ENCODE data around the gene ASB10. TPM values are rescaled to one million over a fixed set of nuclear protein-coding genes. Genes with fewer than 3 reads are reported as not detected.

ASB10 gene
- total and polyA plus RNA-seq, 2 of the 13 experiments (the other 11 are each of a cell fraction or from before 2014, with no cell fraction given) = not detected

DNA sequence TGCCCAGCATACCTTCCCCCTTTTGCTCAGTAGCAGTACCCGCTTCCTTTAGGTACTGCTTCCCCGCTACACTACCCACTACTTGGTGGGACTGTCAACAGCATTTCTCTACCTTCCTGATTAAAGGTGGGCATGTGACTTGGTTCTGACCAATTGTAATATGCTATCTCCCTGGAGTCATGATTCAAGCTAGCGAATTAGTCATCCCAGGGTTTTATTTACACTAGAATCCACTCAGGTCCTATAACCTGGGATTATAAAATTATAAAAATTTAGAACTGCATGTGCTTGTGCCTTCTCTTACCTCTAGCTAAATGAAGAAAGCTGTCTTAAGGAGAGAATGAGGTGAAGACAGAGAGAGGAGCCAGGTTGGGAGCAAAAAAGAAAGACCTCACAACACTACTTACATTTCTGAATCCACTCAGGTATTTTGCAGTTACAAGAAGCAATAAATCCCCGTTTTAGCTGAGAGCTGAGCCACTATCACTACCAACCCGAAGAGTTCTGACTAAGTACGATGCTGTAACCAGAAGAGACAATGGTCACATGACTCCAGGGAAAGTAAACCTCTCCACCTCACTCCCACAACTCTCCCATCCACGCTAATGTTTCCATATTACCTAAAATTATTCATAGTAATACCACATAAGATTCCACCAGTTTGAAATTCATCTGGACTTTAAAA is 29.3 kb downstream of the ASB10 start (continued):
- TF ChIP-seq, protein P1, sequence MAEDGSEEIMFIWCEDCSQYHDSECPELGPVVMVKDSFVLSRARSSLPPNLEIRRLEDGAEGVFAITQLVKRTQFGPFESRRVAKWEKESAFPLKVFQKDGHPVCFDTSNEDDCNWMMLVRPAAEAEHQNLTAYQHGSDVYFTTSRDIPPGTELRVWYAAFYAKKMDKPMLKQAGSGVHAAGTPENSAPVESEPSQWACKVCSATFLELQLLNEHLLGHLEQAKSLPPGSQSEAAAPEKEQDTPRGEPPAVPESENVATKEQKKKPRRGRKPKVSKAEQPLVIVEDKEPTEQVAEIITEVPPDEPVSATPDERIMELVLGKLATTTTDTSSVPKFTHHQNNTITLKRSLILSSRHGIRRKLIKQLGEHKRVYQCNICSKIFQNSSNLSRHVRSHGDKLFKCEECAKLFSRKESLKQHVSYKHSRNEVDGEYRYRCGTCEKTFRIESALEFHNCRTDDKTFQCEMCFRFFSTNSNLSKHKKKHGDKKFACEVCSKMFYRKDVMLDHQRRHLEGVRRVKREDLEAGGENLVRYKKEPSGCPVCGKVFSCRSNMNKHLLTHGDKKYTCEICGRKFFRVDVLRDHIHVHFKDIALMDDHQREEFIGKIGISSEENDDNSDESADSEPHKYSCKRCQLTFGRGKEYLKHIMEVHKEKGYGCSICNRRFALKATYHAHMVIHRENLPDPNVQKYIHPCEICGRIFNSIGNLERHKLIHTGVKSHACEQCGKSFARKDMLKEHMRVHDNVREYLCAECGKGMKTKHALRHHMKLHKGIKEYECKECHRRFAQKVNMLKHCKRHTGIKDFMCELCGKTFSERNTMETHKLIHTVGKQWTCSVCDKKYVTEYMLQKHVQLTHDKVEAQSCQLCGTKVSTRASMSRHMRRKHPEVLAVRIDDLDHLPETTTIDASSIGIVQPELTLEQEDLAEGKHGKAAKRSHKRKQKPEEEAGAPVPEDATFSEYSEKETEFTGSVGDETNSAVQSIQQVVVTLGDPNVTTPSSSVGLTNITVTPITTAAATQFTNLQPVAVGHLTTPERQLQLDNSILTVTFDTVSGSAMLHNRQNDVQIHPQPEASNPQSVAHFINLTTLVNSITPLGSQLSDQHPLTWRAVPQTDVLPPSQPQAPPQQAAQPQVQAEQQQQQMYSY (CRISPR knock-in tag; IDR thresholded peaks at IDR 0.05) = no peak

- Histone ChIP-seq H3K4me3 (replicated peaks in 1 of 3; ENCODE audit: insufficient read depth in 1 of 3, low read depth in 2 of 3, low read length in 3 of 3) (no peak overlapping the region), H3K79me2 (ENCODE audit: insufficient read depth, low read length) (no peaks in the 10 kb centered on the region), H3K27ac (ENCODE audit: extremely low read length, insufficient read depth, low read length) (no peak overlapping the region), H3K9me3 (ENCODE audit: low read length) (no peaks in the 10 kb centered on the region), H3K36me3 (replicated peaks in 1 of 2; ENCODE audit: control insufficient read depth in 1 of 2, insufficient read depth in 2 of 2, low read length in 2 of 2) (no peaks in the 10 kb centered on the region), H3K4me1 (ENCODE audit: insufficient read depth, low read length) (no peaks in the 10 kb centered on the region), H2AFZ (ENCODE audit: low read length) (no peak overlapping the region), H3K27me3 (ENCODE audit: control insufficient read depth in 1 of 2, insufficient read depth in 2 of 2, low read length in 2 of 2) (peaks cover 4 to 48% of the 10 kb centered on the region in 2 experiments; a peak in 4 of 5 replicates), H3K9ac (ENCODE audit: insufficient read depth, low read depth, low read length) (no peak overlapping the region), H3K4me2 (ENCODE audit: low read depth, low read length) (no peak overlapping the region), H4K20me1 (ENCODE audit: insufficient read depth, low read length) (no peaks in the 10 kb centered on the region)
- ChIA-PET POLR2A (no interaction called here), CTCF (ENCODE audit: low intra/inter-chr PET ratio, low total read pairs) (no interaction called here)
- no TSS peak for BruUV-seq (replicated peaks)
- TF ChIP-seq FIP1L1 (IDR thresholded peaks at IDR 0.05; ENCODE audit: borderline replicate concordance, insufficient read depth, low read depth, low read length) (no peak), ZNF570 (CRISPR knock-in tag; IDR thresholded peaks at IDR 0.05; ENCODE audit: borderline replicate concordance) (no peak), HOXA9 (CRISPR knock-in tag; IDR thresholded peaks at IDR 0.05; ENCODE audit: borderline replicate concordance) (no peak), RXRB (CRISPR knock-in tag; IDR thresholded peaks at IDR 0.05; ENCODE audit: borderline replicate concordance) (no peak), MAFK (conservative IDR thresholded peaks at IDR 0.05 in 1 of 2, IDR thresholded peaks at IDR 0.05 in 1 of 2; ENCODE audit: low read length in 2 of 2) (peak; percentile 12 to 74; a peak in 2 of 4 replicates), MZF1 (CRISPR knock-in tag; IDR thresholded peaks at IDR 0.05; ENCODE audit: borderline replicate concordance) (no peak), MAFF (IDR thresholded peaks at IDR 0.05; ENCODE audit: low read depth, low read length) (peak; percentile 59; the same call in 1 of the 2 replicates)
- in situ Hi-C loops (cut with HindIII; ENCODE audit: extremely low pct_ligation_motif_present, low pct_unique_long_range_greater_than_20kb) (no loop called here), intact Hi-C loops (cut with micrococcal nuclease; ENCODE audit: unreplicated experiment) (no loop called here)
- no peak for DNase-seq (ENCODE audit: low spot score)
- 13% methylated on average over 6 of the region's 6 CpGs for WGBS (ENCODE audit: low lambda C conversion rate)
- FAIRE-seq = no peak
- ATAC-seq = no peak
Observed at GRCh38 chr7:151152643-151153513, 34.2 kb downstream of the ASB10 start.
